Lung (tissue), 12 donors: ENCODE results near the gene NGEF. TPM values are rescaled to one million over a fixed set of nuclear protein-coding genes. Genes with fewer than 3 reads are reported as not detected.

Experiments
- ATAC-seq: fragments of 200-7000 bp; cut with Tn5 transposase; one replicate; pipeline ENCODE4 v1.9.1; 2020; ENCODE audit warnings: moderate number of reproducible peaks; ENCODE audit not compliant: insufficient read depth, low FRiP score
- DNase-seq, 3 donors: peaks; one replicate each; pipeline ENCODE4 v3.0.0-alpha.2; 2013 to 2017
- H3K27ac ChIP-seq, 2 donors: one replicate each; pipeline ENCODE4 v1.5.1; 2013; ENCODE audit warnings: mild to moderate bottlenecking in 2 of 2, moderate library complexity in 2 of 2, control low read depth in 1 of 2, inconsistent platforms in 1 of 2, low read depth in 1 of 2, low read length in 1 of 2
- H3K27me3 ChIP-seq, 3 donors: one replicate each; pipeline ENCODE4 v1.5.1; 2013; ENCODE audit warnings: low read length in 2 of 3; ENCODE audit not compliant: control insufficient read depth in 3 of 3, insufficient read depth in 3 of 3
- H3K36me3 ChIP-seq, 4 donors: one replicate each; pipeline ENCODE4 v1.5.1; 2013; ENCODE audit warnings: low read length in 4 of 4, mild to moderate bottlenecking in 1 of 4, moderate library complexity in 1 of 4; ENCODE audit not compliant: control insufficient read depth in 4 of 4, insufficient read depth in 4 of 4
- H3K4me1 ChIP-seq, 5 donors: one replicate each; pipeline ENCODE4 v1.5.1; 2013; ENCODE audit warnings: low read length in 5 of 5, mild to moderate bottlenecking in 2 of 5, moderate library complexity in 1 of 5; ENCODE audit not compliant: control insufficient read depth in 5 of 5, insufficient read depth in 5 of 5
- H3K4me3 ChIP-seq: one replicate; pipeline ENCODE4 v1.5.1; 2013; ENCODE audit warnings: mild to moderate bottlenecking, control low read depth, moderate library complexity
- H3K9ac ChIP-seq, 2 donors: one replicate each; pipeline ENCODE4 v1.5.1; 2013; ENCODE audit warnings: low read length in 2 of 2, control low read depth in 1 of 2; ENCODE audit not compliant: insufficient read depth in 1 of 2
- H3K9me3 ChIP-seq, 4 donors: one replicate each; pipeline ENCODE4 v1.5.1; 2013; ENCODE audit warnings: low read length in 3 of 4, mild to moderate bottlenecking in 1 of 4, moderate library complexity in 1 of 4; ENCODE audit not compliant: control insufficient read depth in 4 of 4, insufficient read depth in 3 of 4
- WGBS, 2 donors: extraction: QIAGEN DNeasy Blood & Tissue Kit; methylation state at CpG; one replicate each; pipeline ENCODE4 v1.1.7; 2013; 5-methylcytosine and 5-hydroxymethylcytosine counted together
- polyA plus RNA-seq, 2 donors: library from polyadenylated mRNA; stranded (reverse); fragments of 200-250 nt; gene quantifications; one replicate each; pipeline ENCODE4 v1.2.1, GENCODE V29; 2013
- total RNA-seq, 2 donors: library from RNA; depleted of rRNA in 1 of 2; stranded (reverse); fragments of >200 nt in 1 of 2; gene quantifications; one replicate each; pipeline ENCODE4 v1.2.1, GENCODE V29; 2014 to 2021
- TF ChIP-seq, protein P1 (sequence below): IDR thresholded peaks from 2 replicates; pipeline ENCODE4 v1.5.1; 2012; ENCODE audit warnings: mild to moderate bottlenecking; ENCODE audit errors: control extremely low read depth, extremely low read depth
- donor health status: control.
- donor health status: control.
- donor health status: Bipolar disorder and iron deficiency.
- donor health status: healthy.
- donor health status: DM: yes; HTN: yes; CAD: no.

The NGEF gene
- total and polyA plus RNA-seq, 4 donors = 0.35 to 2.4 (median 1.5) TPM

DNA sequence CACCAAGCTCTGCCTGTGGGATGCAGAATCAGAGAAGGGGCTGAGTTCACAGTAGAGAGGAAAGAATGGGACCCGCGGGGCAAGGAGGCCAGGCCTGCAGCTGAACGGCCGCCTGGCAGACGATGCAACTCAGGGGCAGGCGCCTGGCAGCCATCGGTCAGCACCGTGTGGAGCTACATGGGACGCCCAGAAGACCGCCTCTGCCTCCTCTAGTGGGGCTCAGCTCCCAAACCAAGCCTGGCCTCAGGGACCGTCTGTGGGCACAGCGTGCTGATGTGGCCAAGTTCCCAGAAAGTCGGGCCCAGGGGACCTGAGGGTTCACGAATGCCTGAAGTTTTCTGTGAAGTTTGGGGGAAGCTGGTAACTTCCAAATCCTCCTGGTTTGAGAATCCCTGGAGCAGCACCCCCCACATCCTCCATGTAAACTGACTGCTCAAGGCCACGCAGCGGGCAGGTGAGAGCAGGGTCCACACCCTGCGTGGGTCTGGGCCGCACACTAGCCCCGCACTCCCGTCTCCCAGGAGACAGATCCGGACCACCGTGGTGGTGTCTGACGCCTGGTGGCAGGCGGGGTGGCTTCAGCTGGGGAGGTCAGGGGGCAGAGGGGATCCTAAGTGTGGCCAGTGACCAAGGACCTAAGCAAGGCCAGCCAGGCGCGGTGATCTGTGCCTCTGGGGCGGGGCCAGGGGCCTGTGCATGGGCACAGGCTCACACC lies 128.3 kb downstream of the NGEF start:
- H3K27me3 ChIP-seq = peaks cover 0 to 6% (median 0%) of the 10 kb centered on the region in 3 donors
- no peaks in the 10 kb centered on the region for H3K36me3 ChIP-seq
- H3K4me3 ChIP-seq = no peak overlapping the region
- WGBS, 2 donors = 85 to 88% methylated on average over 27 of the region's 27 CpGs
- no peaks in the 10 kb centered on the region for H3K9me3 ChIP-seq
- DNase-seq (no peak), ATAC-seq (no peak)
- TF ChIP-seq, protein P1, sequence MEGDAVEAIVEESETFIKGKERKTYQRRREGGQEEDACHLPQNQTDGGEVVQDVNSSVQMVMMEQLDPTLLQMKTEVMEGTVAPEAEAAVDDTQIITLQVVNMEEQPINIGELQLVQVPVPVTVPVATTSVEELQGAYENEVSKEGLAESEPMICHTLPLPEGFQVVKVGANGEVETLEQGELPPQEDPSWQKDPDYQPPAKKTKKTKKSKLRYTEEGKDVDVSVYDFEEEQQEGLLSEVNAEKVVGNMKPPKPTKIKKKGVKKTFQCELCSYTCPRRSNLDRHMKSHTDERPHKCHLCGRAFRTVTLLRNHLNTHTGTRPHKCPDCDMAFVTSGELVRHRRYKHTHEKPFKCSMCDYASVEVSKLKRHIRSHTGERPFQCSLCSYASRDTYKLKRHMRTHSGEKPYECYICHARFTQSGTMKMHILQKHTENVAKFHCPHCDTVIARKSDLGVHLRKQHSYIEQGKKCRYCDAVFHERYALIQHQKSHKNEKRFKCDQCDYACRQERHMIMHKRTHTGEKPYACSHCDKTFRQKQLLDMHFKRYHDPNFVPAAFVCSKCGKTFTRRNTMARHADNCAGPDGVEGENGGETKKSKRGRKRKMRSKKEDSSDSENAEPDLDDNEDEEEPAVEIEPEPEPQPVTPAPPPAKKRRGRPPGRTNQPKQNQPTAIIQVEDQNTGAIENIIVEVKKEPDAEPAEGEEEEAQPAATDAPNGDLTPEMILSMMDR = no peak
- H3K27ac ChIP-seq = no peak overlapping the region
- no peaks in the 10 kb centered on the region for H3K4me1 ChIP-seq
- H3K9ac ChIP-seq = no peak overlapping the region

GRCh38 chr2:232884001-232884421 lies 129.0 kb downstream of the NGEF start:
- Histone ChIP-seq H3K27ac (no peak overlapping the region), H3K9me3 (no peaks in the 10 kb centered on the region), H3K4me3 (no peak overlapping the region), H3K36me3 (no peaks in the 10 kb centered on the region), H3K4me1 (no peaks in the 10 kb centered on the region), H3K27me3 (peaks cover 0 to 6% (median 0%) of the 10 kb centered on the region in 3 donors), H3K9ac (no peak overlapping the region)
- DNase-seq = no peak
- TF ChIP-seq, protein P1 = no peak
- WGBS, 2 donors = 82 to 88% methylated on average over 11 of the region's 11 CpGs
- ATAC-seq = no peak

GRCh38 chr2:232883116-232883721 lies 129.8 kb downstream of the NGEF start:
- no peak for ATAC-seq
- peaks cover 0 to 4% (median 0%) of the 10 kb centered on the region in 3 donors for H3K27me3 ChIP-seq
- no peaks in the 10 kb centered on the region for H3K36me3 ChIP-seq
- 92 to 95% methylated on average over 29 of the region's 29 CpGs for WGBS, 2 donors
- no peak overlapping the region for H3K27ac ChIP-seq
- TF ChIP-seq, protein P1 = no peak
- H3K9me3 ChIP-seq = no peaks in the 10 kb centered on the region
- H3K4me3 ChIP-seq = no peak overlapping the region
- DNase-seq = no peak
- H3K4me1 ChIP-seq = no peaks in the 10 kb centered on the region
- H3K9ac ChIP-seq = no peak overlapping the region
